Measurements from ENCODE around the gene ATP1A3.
A peak's percentile ranks its signal among the peaks of the same experiment; 100 is the strongest.
"Not testable (repeated sequence)": the region's sequence is repeated elsewhere in the genome, so short reads cannot be mapped to it uniquely, and the experiment has no call there.

Gene ATP1A3

GRCh38 chr19:41999071-41999877 lies 5.2 kb upstream of the ATP1A3 start:
- H3K4me1 ChIP-seq (ENCODE audit: insufficient read depth, low read length): peaks cover 45% of the 10 kb centered on the region
- no peaks in the 10 kb centered on the region for H3K36me3 ChIP-seq (ENCODE audit: insufficient read depth, low read length)
- H3K9me3 ChIP-seq (ENCODE audit: low read length): no peaks in the 10 kb centered on the region
- peak overlapping the region; percentile 13 for H3K4me3 ChIP-seq (ENCODE audit: low read length)
- peak overlapping the region; percentile 19 for H2AFZ ChIP-seq (ENCODE audit: low read depth, low read length)
- peaks cover 18% of the 10 kb centered on the region for H3K27me3 ChIP-seq (ENCODE audit: insufficient read depth, low read length)

DNA sequence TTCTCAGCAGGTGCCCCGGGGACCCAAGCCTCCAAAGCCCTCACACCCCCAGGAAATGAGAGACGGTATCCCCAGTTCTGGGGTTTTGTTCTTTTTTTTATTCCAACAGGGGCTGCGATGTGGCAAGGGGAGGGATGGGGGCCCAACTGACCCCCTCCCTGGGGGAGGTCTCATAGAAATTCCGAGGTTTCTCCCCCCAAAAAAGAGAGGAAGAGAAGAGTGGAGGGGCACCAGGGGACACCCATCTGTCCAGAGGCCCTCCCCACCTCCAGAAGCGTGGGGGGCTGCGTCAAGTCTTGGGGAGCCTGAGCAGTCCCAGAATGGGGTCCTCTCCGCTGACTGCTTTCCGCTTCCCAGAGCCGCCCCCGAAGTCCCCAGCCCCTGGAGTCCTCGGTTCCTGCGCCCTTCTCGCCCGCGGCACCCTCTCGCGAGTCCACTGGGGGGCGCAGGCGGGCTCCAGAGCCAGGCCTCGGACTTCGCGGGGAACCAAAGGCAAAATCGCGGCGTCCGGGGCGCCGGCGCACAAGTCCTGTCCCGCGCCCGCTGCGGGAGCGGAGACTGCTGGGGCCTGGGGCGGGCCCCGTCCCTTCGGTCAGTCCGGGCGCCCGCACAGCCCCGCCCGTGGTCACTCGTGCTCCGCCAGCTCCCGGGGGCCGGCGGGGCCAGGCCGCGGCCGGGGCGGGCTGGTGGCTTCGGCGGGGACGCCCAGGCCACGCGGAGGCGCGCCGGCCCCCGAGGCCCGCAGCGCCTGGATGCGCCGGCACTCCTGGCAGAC lies 4.4 kb upstream of the ATP1A3 start:
- H2AFZ ChIP-seq (ENCODE audit: low read depth, low read length): no peak overlapping the region
- H3K4me3 ChIP-seq (ENCODE audit: low read length): peak overlapping the region; percentile 20
- peaks cover 18% of the 10 kb centered on the region for H3K27me3 ChIP-seq (ENCODE audit: insufficient read depth, low read length)
- no peaks in the 10 kb centered on the region for H3K36me3 ChIP-seq (ENCODE audit: insufficient read depth, low read length)
- peaks cover 45% of the 10 kb centered on the region for H3K4me1 ChIP-seq (ENCODE audit: insufficient read depth, low read length)
- H3K9me3 ChIP-seq (ENCODE audit: low read length): no peaks in the 10 kb centered on the region

- peaks cover 50% of the 10 kb centered on the region for H3K4me1 ChIP-seq (ENCODE audit: insufficient read depth, low read length)
- no peaks in the 10 kb centered on the region for H3K36me3 ChIP-seq (ENCODE audit: insufficient read depth, low read length)
- no peaks in the 10 kb centered on the region for H3K9me3 ChIP-seq (ENCODE audit: low read length)
- peak overlapping the region; percentile 17 for H3K4me3 ChIP-seq (ENCODE audit: low read length)
- H2AFZ ChIP-seq (ENCODE audit: low read depth, low read length): no peak overlapping the region
- H3K27me3 ChIP-seq (ENCODE audit: insufficient read depth, low read length): peaks cover 18% of the 10 kb centered on the region
Measured at GRCh38 chr19:41997851-41998229, 3.8 kb upstream of the ATP1A3 start.

DNA sequence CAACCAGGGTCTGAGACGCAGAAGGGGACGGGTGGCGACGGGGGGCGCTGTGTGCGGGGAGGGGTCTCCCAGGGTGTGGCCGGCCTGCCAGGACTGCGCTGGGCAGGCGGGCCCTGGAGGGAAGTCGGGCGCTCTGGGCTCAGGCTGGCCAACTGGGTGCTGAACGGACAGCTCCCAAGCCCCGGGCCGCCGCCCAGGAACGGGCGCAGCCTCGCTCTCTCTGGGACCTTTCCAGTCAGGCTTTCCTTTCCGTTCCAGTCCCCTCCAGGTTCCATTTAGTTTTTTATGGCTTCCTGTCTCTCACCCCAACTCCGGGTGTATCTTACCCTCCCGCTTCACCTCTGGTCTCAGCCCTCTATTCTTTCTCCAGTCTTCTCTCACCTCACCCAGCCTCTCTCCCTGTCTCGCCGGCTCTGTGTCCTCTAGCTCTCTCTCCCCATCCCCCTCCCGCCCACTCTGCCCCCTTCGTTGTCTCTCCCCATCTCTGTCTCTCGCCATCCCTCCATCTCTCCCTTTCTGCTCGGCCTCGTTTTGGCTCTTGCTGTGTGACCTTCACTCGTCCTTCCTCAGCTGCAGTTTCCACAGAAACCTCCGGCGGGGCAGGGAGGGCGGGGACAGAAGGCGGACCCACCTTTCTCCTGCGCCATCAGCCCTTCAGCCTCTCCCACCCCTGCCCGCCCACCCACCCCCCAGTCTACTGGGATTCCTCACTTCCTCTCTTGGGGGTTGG lies 3.3 kb upstream of the ATP1A3 start:
- Histone ChIP-seq H3K4me1 (ENCODE audit: insufficient read depth, low read length) (peaks cover 54% of the 10 kb centered on the region), H2AFZ (ENCODE audit: low read depth, low read length) (no peak overlapping the region), H3K4me3 (ENCODE audit: low read length) (peak overlapping the region; percentile 28), H3K9me3 (ENCODE audit: low read length) (no peaks in the 10 kb centered on the region), H3K36me3 (ENCODE audit: insufficient read depth, low read length) (no peaks in the 10 kb centered on the region), H3K27me3 (ENCODE audit: insufficient read depth, low read length) (peaks cover 18% of the 10 kb centered on the region)

GRCh38 chr19:41995959-41996797 lies 2.1 kb upstream of the ATP1A3 start:
- Histone ChIP-seq H3K4me1 (ENCODE audit: insufficient read depth, low read length) (peaks cover 57% of the 10 kb centered on the region), H3K9me3 (ENCODE audit: low read length) (no peaks in the 10 kb centered on the region), H3K4me3 (ENCODE audit: low read length) (no peak overlapping the region), H2AFZ (ENCODE audit: low read depth, low read length) (no peak overlapping the region), H3K27me3 (ENCODE audit: insufficient read depth, low read length) (peaks cover 18% of the 10 kb centered on the region), H3K36me3 (ENCODE audit: insufficient read depth, low read length) (no peaks in the 10 kb centered on the region)

DNA sequence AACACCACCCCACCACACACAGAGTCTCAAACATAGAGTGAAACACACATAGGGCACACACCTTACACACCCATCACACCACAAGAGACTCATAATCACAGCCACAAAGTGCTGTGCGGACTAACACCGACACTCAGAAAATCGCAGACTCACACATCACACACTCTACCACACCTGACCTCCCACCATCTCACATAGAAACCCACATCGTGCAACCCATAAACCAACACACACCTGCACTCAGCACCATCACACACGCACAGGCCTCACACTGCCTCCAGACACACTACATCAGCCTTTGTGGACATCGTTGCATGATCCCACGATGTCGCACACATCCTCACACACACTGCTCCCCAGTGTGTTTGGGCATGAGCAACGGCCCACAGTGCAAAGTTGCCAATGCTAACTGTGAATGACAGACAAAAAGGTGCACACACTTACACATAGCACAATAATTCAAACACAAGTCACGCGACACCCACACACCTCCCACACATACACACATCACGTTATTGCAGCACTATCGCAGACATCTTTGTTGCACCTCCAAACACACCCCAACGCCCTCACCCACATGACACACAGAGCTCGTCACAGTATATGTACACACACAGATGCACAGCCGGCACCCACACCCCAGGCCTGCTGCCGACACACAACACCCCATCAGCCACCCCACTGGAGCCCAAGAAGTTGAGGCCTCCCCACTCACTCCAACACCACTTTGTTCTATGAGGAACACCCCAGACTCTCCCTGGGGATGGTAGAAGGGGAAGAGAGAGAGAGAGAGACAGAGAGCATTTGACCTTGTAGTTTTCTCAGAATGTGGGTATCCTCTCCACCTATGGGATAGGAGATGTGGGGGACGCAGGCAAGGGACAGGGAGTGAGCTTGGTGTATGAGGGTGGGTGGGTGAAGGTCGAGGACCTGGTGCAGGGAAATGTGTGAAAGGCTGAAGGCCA lies 1.2 kb upstream of the ATP1A3 start:
- H3K27me3 ChIP-seq (ENCODE audit: insufficient read depth, low read length): peaks cover 12% of the 10 kb centered on the region
- peaks cover 57% of the 10 kb centered on the region for H3K4me1 ChIP-seq (ENCODE audit: insufficient read depth, low read length)

DNA sequence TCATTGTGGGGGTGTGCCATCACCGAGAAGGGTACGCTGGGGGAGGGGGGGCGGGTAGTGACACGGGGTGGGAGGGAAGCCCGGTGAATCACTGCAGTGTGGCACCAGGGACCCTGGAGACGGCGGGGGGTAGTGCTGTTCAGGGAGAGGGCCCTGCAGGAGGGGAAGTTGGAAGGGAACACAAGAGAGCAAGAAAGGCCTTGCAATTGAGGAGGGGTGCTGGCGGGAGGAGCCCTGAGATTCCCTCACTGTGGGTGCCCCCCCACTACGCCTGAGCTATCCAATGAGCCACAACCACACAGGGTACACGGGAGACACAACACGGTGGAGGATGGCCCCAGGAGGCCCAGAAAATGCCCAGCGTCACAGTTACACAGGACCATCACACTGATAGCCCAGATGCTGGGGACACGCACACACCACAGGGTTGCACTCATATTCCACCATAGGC lies 516 bp upstream of the ATP1A3 start:
- peaks cover 5% of the 10 kb centered on the region for H3K27me3 ChIP-seq (ENCODE audit: insufficient read depth, low read length)
- no peak overlapping the region for H2AFZ ChIP-seq (ENCODE audit: low read depth, low read length)
- H3K36me3 ChIP-seq (ENCODE audit: insufficient read depth, low read length): no peaks in the 10 kb centered on the region
- peaks cover 54% of the 10 kb centered on the region for H3K4me1 ChIP-seq (ENCODE audit: insufficient read depth, low read length)
- peak overlapping the region; percentile 51 for H3K4me3 ChIP-seq (ENCODE audit: low read length)
- no peaks in the 10 kb centered on the region for H3K9me3 ChIP-seq (ENCODE audit: low read length)

More for the DNA sequence above, 1.2 kb upstream of the ATP1A3 start:
- Histone ChIP-seq H3K9me3 (ENCODE audit: low read length) (no peaks in the 10 kb centered on the region), H2AFZ (ENCODE audit: low read depth, low read length) (no peak overlapping the region), H3K36me3 (ENCODE audit: insufficient read depth, low read length) (no peaks in the 10 kb centered on the region), H3K4me3 (ENCODE audit: low read length) (no peak overlapping the region)

DNA sequence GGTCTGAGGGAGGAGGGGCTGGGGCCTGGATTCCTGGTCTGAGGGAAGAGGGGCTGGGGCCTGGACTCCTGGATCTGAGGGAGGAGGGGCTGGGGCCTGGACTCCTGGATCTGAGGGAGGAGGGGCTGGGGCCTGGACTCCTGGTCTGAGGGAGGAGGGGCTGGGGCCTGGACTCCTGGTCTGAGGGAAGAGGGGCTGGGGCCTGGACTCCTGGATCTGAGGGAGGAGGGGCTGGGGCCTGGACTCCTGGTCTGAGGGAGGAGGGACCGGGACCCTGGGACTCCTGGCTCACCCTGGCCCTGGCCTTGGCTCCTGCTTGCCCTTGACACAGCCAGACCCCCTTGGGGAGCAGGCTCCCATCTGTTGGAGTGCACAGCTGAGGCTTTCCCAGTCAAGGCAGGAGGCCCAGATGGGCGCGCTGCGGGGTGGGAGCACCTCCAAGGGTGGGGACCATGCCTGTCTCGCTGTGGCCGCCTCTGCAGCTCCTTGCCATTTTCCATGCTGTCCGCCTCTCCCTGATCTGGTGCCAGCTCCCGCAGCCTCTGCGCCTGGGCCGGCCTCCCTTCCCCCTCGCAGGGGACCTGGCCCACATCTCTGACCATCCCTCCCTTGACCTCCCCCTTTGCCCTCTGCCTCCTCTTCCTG lies 2.0 kb downstream of the ATP1A3 start:
- Histone ChIP-seq H3K36me3 (ENCODE audit: insufficient read depth, low read length) (peaks cover 16% of the 10 kb centered on the region), H3K4me1 (ENCODE audit: insufficient read depth, low read length) (peaks cover 37% of the 10 kb centered on the region), H3K4me3 (ENCODE audit: low read length) (peak overlapping the region; percentile 10)
- H2AFZ ChIP-seq (ENCODE audit: low read depth, low read length); H3K27me3 ChIP-seq (ENCODE audit: insufficient read depth, low read length); H3K9me3 ChIP-seq (ENCODE audit: low read length): not testable (repeated sequence)

DNA sequence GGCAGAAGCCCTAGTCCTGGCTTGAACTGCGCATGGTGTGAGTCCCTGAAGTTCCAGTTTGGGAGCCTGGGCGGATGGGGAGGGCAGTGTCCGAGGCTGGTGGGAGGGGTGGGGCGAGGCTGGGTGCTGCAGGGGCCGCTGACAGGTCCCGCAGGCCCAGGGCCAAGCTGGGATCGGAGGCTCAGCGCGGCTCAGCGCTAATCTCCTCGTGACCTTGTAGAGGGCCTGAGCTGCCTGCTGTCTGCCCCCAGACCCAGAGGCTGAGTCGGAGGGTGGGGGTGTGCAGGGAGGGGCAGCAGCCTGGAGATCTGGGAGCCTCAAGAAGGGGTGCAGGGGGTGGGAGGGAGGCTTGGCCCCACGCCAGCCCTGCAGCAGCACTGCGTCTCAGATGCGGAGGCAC lies 3.0 kb downstream of the ATP1A3 start:
- H3K36me3 ChIP-seq (ENCODE audit: insufficient read depth, low read length): peaks cover 23% of the 10 kb centered on the region
- peaks cover 27% of the 10 kb centered on the region for H3K4me1 ChIP-seq (ENCODE audit: insufficient read depth, low read length)
- H2AFZ ChIP-seq (ENCODE audit: low read depth, low read length): no peak overlapping the region
- H3K4me3 ChIP-seq (ENCODE audit: low read length): no peak overlapping the region
- H3K27me3 ChIP-seq (ENCODE audit: insufficient read depth, low read length): no peaks in the 10 kb centered on the region
- H3K9me3 ChIP-seq (ENCODE audit: low read length): no peaks in the 10 kb centered on the region

GRCh38 chr19:41990615-41991014 lies 3.4 kb downstream of the ATP1A3 start:
- H3K9me3 ChIP-seq (ENCODE audit: low read length): no peaks in the 10 kb centered on the region
- peaks cover 27% of the 10 kb centered on the region for H3K36me3 ChIP-seq (ENCODE audit: insufficient read depth, low read length)
- no peaks in the 10 kb centered on the region for H3K27me3 ChIP-seq (ENCODE audit: insufficient read depth, low read length)
- H2AFZ ChIP-seq (ENCODE audit: low read depth, low read length): no peak overlapping the region
- H3K4me1 ChIP-seq (ENCODE audit: insufficient read depth, low read length): peaks cover 24% of the 10 kb centered on the region
- H3K4me3 ChIP-seq (ENCODE audit: low read length): no peak overlapping the region

DNA sequence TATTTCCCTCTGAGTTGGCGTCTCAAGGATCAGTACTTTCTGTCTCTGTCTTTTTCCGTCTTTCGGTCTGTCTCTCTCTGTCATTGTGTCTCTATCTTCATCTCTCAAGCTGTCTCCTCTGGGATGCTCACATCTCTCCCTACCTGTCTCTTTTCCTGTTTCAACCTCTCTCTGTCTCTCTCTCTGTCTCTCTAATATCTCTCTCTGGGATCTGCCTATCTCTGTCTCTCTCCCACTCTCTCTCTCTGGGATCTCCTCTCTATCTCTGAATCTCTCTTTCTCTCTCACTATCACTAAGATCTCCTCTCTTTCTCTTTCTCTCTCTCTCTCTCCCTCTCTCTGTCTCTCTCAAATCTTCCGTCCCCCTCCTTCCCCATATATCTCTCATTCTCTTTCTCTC lies 4.0 kb downstream of the ATP1A3 start:
- peaks cover 18% of the 10 kb centered on the region for H3K4me1 ChIP-seq (ENCODE audit: insufficient read depth, low read length)
- H3K27me3 ChIP-seq (ENCODE audit: insufficient read depth, low read length): no peaks in the 10 kb centered on the region
- no peaks in the 10 kb centered on the region for H3K9me3 ChIP-seq (ENCODE audit: low read length)
- H2AFZ ChIP-seq (ENCODE audit: low read depth, low read length): no peak overlapping the region
- peaks cover 33% of the 10 kb centered on the region for H3K36me3 ChIP-seq (ENCODE audit: insufficient read depth, low read length)
- H3K4me3 ChIP-seq (ENCODE audit: low read length): no peak overlapping the region
